GM12878 (cell line): ENCODE data around the gene ZNF248. TPM values are rescaled to one million over a fixed set of nuclear protein-coding genes. Genes with fewer than 3 reads are reported as not detected.

Experiments used
- BCLAF1 ChIP-seq: fragments of 450-650 bp; IDR thresholded peaks from 2 replicates; pipeline ENCODE4 v1.6.1; 2017; ENCODE audit warnings: antibody characterized with exemption, mild to moderate bottlenecking, moderate library complexity
- CREB1 ChIP-seq: IDR thresholded peaks from 2 replicates; pipeline ENCODE4 v1.6.1; 2012; ENCODE audit warnings: low read depth, mild to moderate bottlenecking, inconsistent platforms
- CUX1 ChIP-seq: IDR thresholded peaks from 2 replicates; pipeline ENCODE4 v1.6.1; 2012; ENCODE audit warnings: improper control_type of control experiment, low read depth, low read length; ENCODE audit not compliant: insufficient replicate concordance
- E2F4 ChIP-seq: IDR thresholded peaks from 2 replicates; pipeline ENCODE4 v1.6.1; 2012; ENCODE audit warnings: low read depth, low read length, improper control_type of control experiment
- FOS ChIP-seq: IDR thresholded peaks from 3 replicates; pipeline ENCODE4 v1.6.1; 2011; ENCODE audit warnings: borderline replicate concordance; ENCODE audit not compliant: insufficient read length; ENCODE audit errors: extremely low read depth
- MTA2 ChIP-seq: fragments of 450-650 bp; IDR thresholded peaks from 2 replicates; pipeline ENCODE4 v1.6.1; 2016; ENCODE audit warnings: low read depth, mild to moderate bottlenecking, moderate library complexity
- PKNOX1 ChIP-seq: fragments of 450-650 bp; IDR thresholded peaks from 2 replicates; pipeline ENCODE4 v1.6.1; 2016; ENCODE audit warnings: mild to moderate bottlenecking
- USF2 ChIP-seq: IDR thresholded peaks from 2 replicates; pipeline ENCODE4 v1.6.1; 2011; ENCODE audit warnings: low read depth, low read length, improper control_type of control experiment, borderline replicate concordance
- ZSCAN29 ChIP-seq: fragments of 450-650 bp; IDR thresholded peaks from 2 replicates; pipeline ENCODE4 v1.6.1; 2017; ENCODE audit warnings: mild to moderate bottlenecking, moderate library complexity
- polyA plus RNA-seq, 11 experiments: library from polyadenylated mRNA; depleted of rRNA in 4 of 11; unstranded in 6 of 11; stranded (reverse) in 5 of 11; fragments of >200 nt; fragmentation: Nextera tagmentation in 4 of 11; fragmentation: Illumina TruSeq in 1 of 11; extraction: Ambion mirVana in 4 of 11; extraction: Trizol in 1 of 11; gene quantifications; 1 replicate in 1 of 11; 2 replicates in 10 of 11; pipeline versions ENCODE4 v1.2.1 to v1.2.3, GENCODE V29; 2011 to 2016; ENCODE audit warnings: inconsistent platforms in 2 of 11, missing spikeins in 2 of 11, low read depth in 1 of 11
- total RNA-seq, 4 experiments: library from RNA; depleted of rRNA in 3 of 4; stranded (reverse); fragments of >200 nt in 3 of 4; fragmentation: Illumina TruSeq in 1 of 4; extraction: Trizol in 1 of 4; gene quantifications; 2 replicates each; pipeline versions ENCODE4 v1.2.1 to v1.2.3, GENCODE V29; 2013 to 2021

The ZNF248 gene
- total and polyA plus RNA-seq, 10 of the 15 experiments (the other 5 are each of a cell fraction or from before 2014, with no cell fraction given) = 2.0 to 16.3 (median 8.9) TPM

- TF ChIP-seq BCLAF1 (no peak), ZSCAN29 (no peak), MTA2 (no peak), USF2 (no peak), CREB1 (no peak), PKNOX1 (no peak), FOS (no peak), CUX1 (no peak), E2F4 (no peak)
These were observed 121.3 kb downstream of the ZNF248 start (continued) for GRCh38 chr10:37736120-37736519.
